ENCODE data around the gene UNC45A. TPM values are rescaled to one million over a fixed set of nuclear protein-coding genes. Genes with fewer than 3 reads are reported as not detected.

The UNC45A gene
- total and polyA plus RNA-seq, 2 of the 13 experiments (the other 11 are each of a cell fraction or from before 2014, with no cell fraction given): 33.8 to 39.7 TPM

GRCh38 chr15:90959894-90960293, 24.8 kb downstream of the UNC45A start:
- H3K9ac ChIP-seq (ENCODE audit: insufficient read depth, low read depth, low read length): no peak overlapping the region
- no peaks in the 10 kb centered on the region for H3K9me3 ChIP-seq (ENCODE audit: low read length)
- FAIRE-seq (no peak), DNase-seq (ENCODE audit: low spot score) (no peak), ATAC-seq (no peak)
- peaks cover 13 to 44% of the 10 kb centered on the region in 2 experiments; a peak in 4 of 5 replicates for H3K36me3 ChIP-seq (replicated peaks in 1 of 2; ENCODE audit: control insufficient read depth in 1 of 2, insufficient read depth in 2 of 2, low read length in 2 of 2)
- ChIA-PET POLR2A (no interaction called here), CTCF (ENCODE audit: low intra/inter-chr PET ratio, low total read pairs) (no interaction called here)
- peaks cover 11% of the 10 kb centered on the region for H3K4me1 ChIP-seq (ENCODE audit: insufficient read depth, low read length)
- H3K27ac ChIP-seq (ENCODE audit: extremely low read length, insufficient read depth, low read length): no peak overlapping the region
- H3K79me2 ChIP-seq (ENCODE audit: insufficient read depth, low read length): peaks cover 9% of the 10 kb centered on the region
- no peak overlapping the region for H2AFZ ChIP-seq (ENCODE audit: low read length)
- TF ChIP-seq SMC3 (IDR thresholded peaks at IDR 0.05; ENCODE audit: low read length) (no peak), ZNF414 (CRISPR knock-in tag; IDR thresholded peaks at IDR 0.05) (no peak), ZNF761 (CRISPR knock-in tag; conservative IDR thresholded peaks at IDR 0.05) (no peak), ZNF512B (CRISPR knock-in tag; IDR thresholded peaks at IDR 0.05; ENCODE audit: borderline replicate concordance) (no peak), ZNF430 (CRISPR knock-in tag; IDR thresholded peaks at IDR 0.05) (no peak), NBN (conservative IDR thresholded peaks at IDR 0.05) (no peak), PAX8 (CRISPR knock-in tag; IDR thresholded peaks at IDR 0.05; ENCODE audit: borderline replicate concordance) (no peak), ETV6 (CRISPR knock-in tag; conservative IDR thresholded peaks at IDR 0.05) (no peak)
- H3K27me3 ChIP-seq (ENCODE audit: control insufficient read depth in 1 of 2, insufficient read depth in 2 of 2, low read length in 2 of 2): no peaks in the 10 kb centered on the region
- no peak overlapping the region for H3K4me2 ChIP-seq (ENCODE audit: low read depth, low read length)
- intact Hi-C loops (cut with micrococcal nuclease; ENCODE audit: unreplicated experiment): loop anchor here (5.0 kb wide), 1 partner anchor 72 kb away; no protein-coding TSS in a partner anchor
- no peak overlapping the region for H3K4me3 ChIP-seq (replicated peaks in 1 of 3; ENCODE audit: insufficient read depth in 1 of 3, low read depth in 2 of 3, low read length in 3 of 3)
- in situ Hi-C loops (cut with HindIII; ENCODE audit: extremely low pct_ligation_motif_present, low pct_unique_long_range_greater_than_20kb): no loop called here
- H4K20me1 ChIP-seq (ENCODE audit: insufficient read depth, low read length): no peaks in the 10 kb centered on the region
- no TSS peak for BruUV-seq (replicated peaks)
- whole genome bisulfite sequencing (ENCODE audit: low lambda C conversion rate): 96% methylated on average over 3 of the region's 5 CpGs

Measured in HepG2 (cell line).